Measurements from ENCODE around the gene GOSR1.
"Not testable (repeated sequence)": the region's sequence is repeated elsewhere in the genome, so short reads cannot be mapped to it uniquely, and the experiment has no call there.

GOSR1 gene

GRCh38 chr17:30477083-30477773 lies at the start of gene GOSR1:
GOSR1 (plus strand) TSS chr17:30477408; CDS start chr17:30477434, 26 bp downstream.
- DNase-seq (ENCODE audit: low read depth, low spot score) = peak; percentile 96
- TF ChIP-seq, protein P1, sequence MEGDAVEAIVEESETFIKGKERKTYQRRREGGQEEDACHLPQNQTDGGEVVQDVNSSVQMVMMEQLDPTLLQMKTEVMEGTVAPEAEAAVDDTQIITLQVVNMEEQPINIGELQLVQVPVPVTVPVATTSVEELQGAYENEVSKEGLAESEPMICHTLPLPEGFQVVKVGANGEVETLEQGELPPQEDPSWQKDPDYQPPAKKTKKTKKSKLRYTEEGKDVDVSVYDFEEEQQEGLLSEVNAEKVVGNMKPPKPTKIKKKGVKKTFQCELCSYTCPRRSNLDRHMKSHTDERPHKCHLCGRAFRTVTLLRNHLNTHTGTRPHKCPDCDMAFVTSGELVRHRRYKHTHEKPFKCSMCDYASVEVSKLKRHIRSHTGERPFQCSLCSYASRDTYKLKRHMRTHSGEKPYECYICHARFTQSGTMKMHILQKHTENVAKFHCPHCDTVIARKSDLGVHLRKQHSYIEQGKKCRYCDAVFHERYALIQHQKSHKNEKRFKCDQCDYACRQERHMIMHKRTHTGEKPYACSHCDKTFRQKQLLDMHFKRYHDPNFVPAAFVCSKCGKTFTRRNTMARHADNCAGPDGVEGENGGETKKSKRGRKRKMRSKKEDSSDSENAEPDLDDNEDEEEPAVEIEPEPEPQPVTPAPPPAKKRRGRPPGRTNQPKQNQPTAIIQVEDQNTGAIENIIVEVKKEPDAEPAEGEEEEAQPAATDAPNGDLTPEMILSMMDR (IDR thresholded peaks at IDR 0.05; ENCODE audit: low read depth, low read length) = peak; percentile 72
- in situ Hi-C loops (cut with HindIII; ENCODE audit: low sequenced_read_pairs) = no loop called here
- H3K4me3 ChIP-seq (ENCODE audit: low read depth, low read length) = peak within 1 kb of the TSS; percentile 79

GRCh38 chr17:30427611-30428010 lies 49.6 kb upstream of the GOSR1 start:
- in situ Hi-C loops (cut with HindIII; ENCODE audit: low sequenced_read_pairs) = no loop called here
- TF ChIP-seq, protein P1 (IDR thresholded peaks at IDR 0.05; ENCODE audit: low read depth, low read length) = no peak
- H3K4me3 ChIP-seq (ENCODE audit: low read depth, low read length) = no peak overlapping the region
- no peak for DNase-seq (ENCODE audit: low read depth, low spot score)

- TF ChIP-seq, protein P1 (IDR thresholded peaks at IDR 0.05; ENCODE audit: low read depth, low read length) = no peak
- H3K4me3 ChIP-seq (ENCODE audit: low read depth, low read length) = no peak overlapping the region
- DNase-seq (ENCODE audit: low read depth, low spot score) = peak; percentile 27
- in situ Hi-C loops (cut with HindIII; ENCODE audit: low sequenced_read_pairs) = no loop called here
Measured at GRCh38 chr17:30429155-30429554, 48.1 kb upstream of the GOSR1 start.

DNA sequence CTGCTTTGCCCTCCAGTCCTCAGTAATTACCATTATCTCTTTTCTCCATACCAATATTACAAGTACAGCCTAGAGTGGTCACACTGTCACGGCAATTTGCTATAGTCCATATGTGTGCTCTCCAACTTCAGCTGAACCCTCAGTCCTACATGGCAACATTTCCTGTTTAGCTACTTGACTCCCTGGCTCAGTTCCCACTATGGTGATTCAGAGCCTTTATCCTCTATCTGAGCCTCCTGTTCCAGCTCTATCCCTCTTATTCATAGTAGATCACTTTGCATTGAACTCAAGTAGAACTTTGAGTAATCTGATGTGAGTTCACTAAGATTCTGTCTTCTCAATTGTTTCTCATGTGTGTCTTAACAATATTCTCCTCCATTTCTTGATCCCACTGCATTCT lies 43.7 kb upstream of the GOSR1 start:
- DNase-seq (ENCODE audit: low read depth, low spot score) = peak; percentile 94
- in situ Hi-C loops (cut with HindIII; ENCODE audit: low sequenced_read_pairs) = no loop called here
- H3K4me3 ChIP-seq (ENCODE audit: low read depth, low read length) = no peak overlapping the region
- TF ChIP-seq, protein P1 (IDR thresholded peaks at IDR 0.05; ENCODE audit: low read depth, low read length) = no peak

- no peak for DNase-seq (ENCODE audit: low read depth, low spot score)
- H3K4me3 ChIP-seq (ENCODE audit: low read depth, low read length) = no peak overlapping the region
- in situ Hi-C loops (cut with HindIII; ENCODE audit: low sequenced_read_pairs) = no loop called here
- TF ChIP-seq, protein P1 (IDR thresholded peaks at IDR 0.05; ENCODE audit: low read depth, low read length) = no peak
Measured at GRCh38 chr17:30436729-30437128, 40.5 kb upstream of the GOSR1 start.

DNA sequence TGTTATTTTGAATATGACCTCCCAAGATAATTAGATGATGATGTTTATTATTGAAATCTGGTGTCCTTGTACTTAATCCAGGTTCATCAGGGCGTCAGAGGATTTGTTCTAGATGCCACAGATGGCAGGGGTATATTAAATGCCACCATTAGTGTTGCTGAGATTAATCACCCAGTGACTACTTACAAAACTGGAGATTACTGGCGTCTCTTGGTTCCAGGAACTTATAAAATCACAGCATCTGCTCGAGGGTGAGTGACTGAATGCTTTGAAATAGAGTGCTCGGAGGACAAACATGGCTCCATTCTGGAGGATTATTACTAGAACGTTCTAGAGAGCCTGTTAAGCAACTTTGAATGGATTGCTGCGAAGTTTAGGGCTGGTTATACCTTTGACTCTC lies 33.5 kb upstream of the GOSR1 start:
- H3K4me3 ChIP-seq (ENCODE audit: low read depth, low read length) = no peak overlapping the region
- no peak for DNase-seq (ENCODE audit: low read depth, low spot score)
- TF ChIP-seq, protein P1 (IDR thresholded peaks at IDR 0.05; ENCODE audit: low read depth, low read length) = no peak
- in situ Hi-C loops (cut with HindIII; ENCODE audit: low sequenced_read_pairs) = no loop called here

DNA sequence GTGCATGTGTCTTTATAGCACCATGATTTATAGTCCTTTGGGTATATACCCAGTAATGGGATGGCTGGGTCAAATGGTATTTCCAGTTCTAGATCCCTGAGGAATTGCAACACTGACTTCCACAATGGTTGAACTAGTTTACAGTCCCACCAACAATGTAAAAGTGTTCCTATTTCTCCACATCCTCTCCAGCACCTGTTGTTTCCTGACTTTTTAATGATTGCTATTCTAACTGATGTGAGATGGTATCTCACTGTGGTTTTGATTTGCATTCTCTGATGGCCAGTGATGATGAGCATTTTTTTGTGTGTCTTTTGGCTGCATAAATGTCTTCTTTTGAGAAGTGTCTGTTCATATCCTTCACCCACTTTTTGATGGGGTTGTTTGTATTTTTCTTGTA lies 30.6 kb upstream of the GOSR1 start:
- H3K4me3 ChIP-seq (ENCODE audit: low read depth, low read length); in situ Hi-C loops (cut with HindIII; ENCODE audit: low sequenced_read_pairs); DNase-seq (ENCODE audit: low read depth, low spot score): not testable (repeated sequence)
